Loucy (cell line): Measurements from ENCODE around the gene KCNA10.

Experiments
- CTCF ChIP-seq: fragments of 200-600 bp; sonication (generic); conservative IDR thresholded peaks from 2 replicates; pipeline ENCODE4 v1.5.1; 2014; ENCODE audit warnings: mild to moderate bottlenecking, antibody characterized with exemption, low read length
- EZH2phosphoT487 ChIP-seq: fragments of 200-600 bp; IDR thresholded peaks from 2 replicates; pipeline ENCODE4 v1.6.1; 2018; ENCODE audit warnings: antibody characterized with exemption, mild to moderate bottlenecking, moderate library complexity, borderline replicate concordance

DNA sequence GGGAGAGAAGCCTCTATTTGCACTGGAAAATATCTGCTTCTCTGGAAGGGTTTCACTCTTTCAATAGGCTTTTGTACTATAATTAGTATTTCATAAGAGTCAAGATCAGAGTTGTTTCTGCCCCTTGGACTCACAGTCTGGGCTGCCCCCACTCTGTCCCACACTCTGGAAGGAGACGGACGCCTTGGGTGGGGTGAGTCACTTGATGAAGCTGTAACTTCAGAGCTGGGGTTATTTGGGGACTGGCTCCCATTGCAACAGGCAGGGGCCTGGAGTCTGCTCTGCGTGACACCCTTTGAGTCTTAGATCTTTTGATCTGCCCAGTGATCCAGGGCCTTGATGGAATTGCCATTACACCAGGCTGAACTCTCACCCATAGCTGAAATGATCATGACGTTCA, 4.0 kb upstream of the KCNA10 start:
- TF ChIP-seq CTCF (no peak), EZH2phosphoT487 (no peak)
